HG02571 (cell line): ENCODE results near the gene NOL9.

ENCODE experiments used
- ATAC-seq: cut with Tn5 transposase; IDR thresholded peaks from one replicate; pipeline ENCODE4 v1.9.1; 2021; ENCODE audit warnings: mild to moderate bottlenecking, moderate library complexity; ENCODE audit not compliant: unreplicated experiment

Gene NOL9

GRCh38 chr1:6491081-6491449 is 63.2 kb downstream of the NOL9 start:
- no peak for ATAC-seq

- ATAC-seq, result peak; percentile 43
Measured at GRCh38 chr1:6490181-6491080, 63.9 kb downstream of the NOL9 start.

GRCh38 chr1:6489799-6490180 is 64.5 kb downstream of the NOL9 start:
- ATAC-seq, result peak; percentile 44

- ATAC-seq, result no peak
Measured at GRCh38 chr1:6489383-6489765, 64.9 kb downstream of the NOL9 start.

- no peak for ATAC-seq
Measured at GRCh38 chr1:6488602-6489382, 65.5 kb downstream of the NOL9 start.

- no peak for ATAC-seq
Measured at GRCh38 chr1:6487804-6488484, 66.4 kb downstream of the NOL9 start.

- ATAC-seq, result no peak
Measured at GRCh38 chr1:6486433-6487011, 67.8 kb downstream of the NOL9 start.

- no peak for ATAC-seq
Measured at GRCh38 chr1:6485168-6486101, 68.9 kb downstream of the NOL9 start.

- no peak for ATAC-seq
Measured at GRCh38 chr1:6484826-6485167, 69.5 kb downstream of the NOL9 start.

- ATAC-seq, result no peak
Measured at GRCh38 chr1:6483761-6484117, 70.6 kb downstream of the NOL9 start.

GRCh38 chr1:6483017-6483760 is 71.1 kb downstream of the NOL9 start:
- ATAC-seq, result no peak

- no peak for ATAC-seq
Measured at GRCh38 chr1:6481820-6482219, 72.5 kb downstream of the NOL9 start.

GRCh38 chr1:6477039-6477820 is 77.1 kb downstream of the NOL9 start:
- ATAC-seq, result no peak

GRCh38 chr1:6476483-6476882 is 77.8 kb downstream of the NOL9 start:
- no peak for ATAC-seq

GRCh38 chr1:6475381-6476133 is 78.8 kb downstream of the NOL9 start:
- ATAC-seq, result peak; percentile 53

GRCh38 chr1:6474815-6475282 is 79.5 kb downstream of the NOL9 start:
- ATAC-seq, result no peak

GRCh38 chr1:6473974-6474814 is 80.1 kb downstream of the NOL9 start:
- ATAC-seq, result no peak
